ENCODE measurements around the gene PCED1B. TPM values are rescaled to one million over a fixed set of nuclear protein-coding genes. Genes with fewer than 3 reads are reported as not detected.

Gene PCED1B, protein sequence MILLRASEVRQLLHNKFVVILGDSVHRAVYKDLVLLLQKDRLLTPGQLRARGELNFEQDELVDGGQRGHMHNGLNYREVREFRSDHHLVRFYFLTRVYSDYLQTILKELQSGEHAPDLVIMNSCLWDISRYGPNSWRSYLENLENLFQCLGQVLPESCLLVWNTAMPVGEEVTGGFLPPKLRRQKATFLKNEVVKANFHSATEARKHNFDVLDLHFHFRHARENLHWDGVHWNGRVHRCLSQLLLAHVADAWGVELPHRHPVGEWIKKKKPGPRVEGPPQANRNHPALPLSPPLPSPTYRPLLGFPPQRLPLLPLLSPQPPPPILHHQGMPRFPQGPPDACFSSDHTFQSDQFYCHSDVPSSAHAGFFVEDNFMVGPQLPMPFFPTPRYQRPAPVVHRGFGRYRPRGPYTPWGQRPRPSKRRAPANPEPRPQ
- 17.2 to 21.4 TPM (median 18.9 TPM) in 5 replicates for total RNA-seq (2022; extraction: Qiagen RNA extraction)

DNA sequence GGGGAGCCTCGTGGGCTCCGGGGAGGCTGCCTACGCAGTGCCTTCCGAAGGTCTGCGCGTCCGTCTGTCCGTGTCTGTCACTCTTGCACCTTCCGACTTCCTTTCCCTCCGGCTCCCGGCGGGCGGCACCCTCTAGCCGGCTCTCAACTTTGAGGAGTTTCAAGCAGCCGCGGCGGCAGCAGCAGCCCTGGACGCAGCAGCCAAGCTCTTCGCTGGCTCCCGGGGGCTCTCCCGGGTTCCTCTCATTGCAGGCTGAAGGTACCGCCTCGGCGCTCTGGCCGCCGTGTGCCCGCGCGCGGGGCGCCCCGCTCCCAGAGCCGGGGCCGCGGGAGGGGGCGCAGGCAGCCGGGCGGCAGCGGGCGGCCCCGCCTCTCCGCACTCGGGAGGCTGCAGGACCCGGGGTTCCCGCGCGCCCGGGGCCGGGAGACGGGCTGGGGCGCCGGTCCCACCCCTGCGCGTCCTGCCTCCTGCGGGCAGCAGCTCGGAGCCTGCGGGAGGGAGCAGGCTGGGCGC is at the start of gene PCED1B, which contains the start of gene AMIGO2:
Gene PCED1B, plus strand, starts transcription at position 154 of the 513 bp plus-strand sequence. CDS start 155,443 bp downstream, outside the sequence.
Gene AMIGO2, minus strand, starts transcription at position 492 of the 513 bp plus-strand sequence. CDS start 957 bp downstream, outside the sequence.

Other genes starting within 250 kb of the PCED1B start
- gene AMIGO2, start 338 bp downstream of the PCED1B start, total RNA-seq (2022; extraction: Qiagen RNA extraction), result 49.8 to 91.4 TPM (median 75.9 TPM) in 5 replicates

Data from A549 treated with Hydrocortisone at 1 μM for 4 hours (cell line).